Stimulated activated CD8-positive, alpha-beta memory T cell treated with anti-CD3 and anti-CD28 coated beads, Interleukin-7, amount 100 ng/mL, for 24 hours (primary cell): ENCODE results near the gene GLIS2.
"Not testable (repeated sequence)": the region's sequence is repeated elsewhere in the genome, so short reads cannot be mapped to it uniquely, and the experiment has no call there.

Experiments used
- DNase-seq: peaks from one replicate; pipeline ENCODE4 v3.0.0-alpha.2; 2020; ENCODE audit warnings: low read depth

GLIS2 gene

GRCh38 chr16:4320571-4321137, 4.8 kb downstream of the GLIS2 start:
- no peak for DNase-seq

- DNase-seq = no peak
These were observed 5.6 kb downstream of the GLIS2 start for GRCh38 chr16:4321286-4322120.

- no peak for DNase-seq
These were observed 6.5 kb downstream of the GLIS2 start for GRCh38 chr16:4322121-4323052.

- no peak for DNase-seq
These were observed 7.4 kb downstream of the GLIS2 start for GRCh38 chr16:4323071-4323844.

- DNase-seq = no peak
These were observed 8.1 kb downstream of the GLIS2 start for GRCh38 chr16:4323845-4324488.

- no peak for DNase-seq
These were observed 8.8 kb downstream of the GLIS2 start for GRCh38 chr16:4324492-4325252.

GRCh38 chr16:4325253-4325758, 9.4 kb downstream of the GLIS2 start:
- DNase-seq = no peak

- no peak for DNase-seq
These were observed 11.6 kb downstream of the GLIS2 start for GRCh38 chr16:4327386-4328045.

GRCh38 chr16:4328046-4328781, 12.3 kb downstream of the GLIS2 start:
- no peak for DNase-seq

- no peak for DNase-seq
These were observed 13.2 kb downstream of the GLIS2 start for GRCh38 chr16:4328782-4329775.

- peak; percentile 40 for DNase-seq
These were observed 14.5 kb downstream of the GLIS2 start for GRCh38 chr16:4330277-4330874.

GRCh38 chr16:4332083-4332482, 16.2 kb downstream of the GLIS2 start:
- no peak for DNase-seq

- no peak for DNase-seq
These were observed 16.9 kb downstream of the GLIS2 start for GRCh38 chr16:4332623-4333307.

- no peak for DNase-seq
These were observed 17.4 kb downstream of the GLIS2 start for GRCh38 chr16:4333308-4333638.

GRCh38 chr16:4333714-4334113, 17.8 kb downstream of the GLIS2 start:
- DNase-seq = not testable (repeated sequence)

GRCh38 chr16:4334724-4335495, 19.0 kb downstream of the GLIS2 start:
- no peak for DNase-seq
